SK-N-SH treated with all-trans-retinoic acid at 6 μM for 48 hours (cell line): ENCODE measurements around the gene RMDN2.

Source experiments
- ATAC-seq: fragments of 200-7000 bp; cut with Tn5 transposase; 3 replicates; pipeline ENCODE4 v1.9.1; 2020; ENCODE audit warnings: mild to moderate bottlenecking, moderate library complexity
- BACH2 ChIP-seq: fragments of 250-450 bp; sonication (Bioruptor Pico); IDR thresholded peaks from 2 replicates; pipeline ENCODE4 v1.9.0; 2021; ENCODE audit warnings: mild to moderate bottlenecking, borderline replicate concordance
- CSDC2 ChIP-seq: fragments of 250-450 bp; sonication (Bioruptor Pico); IDR thresholded peaks from 2 replicates; pipeline ENCODE4 v1.5.0; 2020; ENCODE audit warnings: mild to moderate bottlenecking, moderate library complexity
- ESRRG ChIP-seq: fragments of 250-450 bp; sonication (Bioruptor Pico); IDR thresholded peaks from 2 replicates; pipeline ENCODE4 v1.6.1; 2021; ENCODE audit warnings: mild to moderate bottlenecking
- GLIS3 ChIP-seq: fragments of 250-450 bp; sonication (Bioruptor Pico); IDR thresholded peaks from 2 replicates; pipeline ENCODE4 v1.5.0; 2020; ENCODE audit warnings: mild to moderate bottlenecking, moderate library complexity
- ISL1 ChIP-seq: fragments of 250-450 bp; sonication (Bioruptor Pico); IDR thresholded peaks from 2 replicates; pipeline ENCODE4 v2.1.2; 2022; ENCODE audit warnings: mild to moderate bottlenecking, moderate library complexity
- PPARA ChIP-seq: fragments of 250-450 bp; sonication (Bioruptor Pico); IDR thresholded peaks from 2 replicates; pipeline ENCODE4 v1.5.0; 2020; ENCODE audit warnings: mild to moderate bottlenecking, borderline replicate concordance
- RARB ChIP-seq: fragments of 250-450 bp; sonication (Bioruptor Pico); IDR thresholded peaks from 2 replicates; pipeline ENCODE4 v1.8.0; 2021; ENCODE audit warnings: mild to moderate bottlenecking, moderate library complexity
- SNAI2 ChIP-seq: fragments of 250-450 bp; sonication (Bioruptor Pico); IDR thresholded peaks from 2 replicates; pipeline ENCODE4 v1.5.0; 2020; ENCODE audit warnings: mild to moderate bottlenecking, moderate library complexity
- TOX ChIP-seq: fragments of 250-450 bp; sonication (Bioruptor Pico); IDR thresholded peaks from 2 replicates; pipeline ENCODE4 v1.8.0; 2021; ENCODE audit warnings: mild to moderate bottlenecking, moderate library complexity, borderline replicate concordance
- ZC3H10 ChIP-seq: fragments of 250-450 bp; sonication (Bioruptor Pico); IDR thresholded peaks from 2 replicates; pipeline ENCODE4 v1.5.1; 2021; ENCODE audit warnings: mild to moderate bottlenecking, moderate library complexity
- ZFP3 ChIP-seq: fragments of 250-450 bp; sonication (Bioruptor Pico); IDR thresholded peaks from 2 replicates; pipeline ENCODE4 v1.5.0; 2020; ENCODE audit warnings: mild to moderate bottlenecking, moderate library complexity
- ZFP30 ChIP-seq: fragments of 450-650 bp; formaldehyde crosslinking; IDR thresholded peaks from 2 replicates; pipeline ENCODE4 v1.5.0; 2022; ENCODE audit warnings: mild to moderate bottlenecking, moderate library complexity
- ZNF565 ChIP-seq: fragments of 450-650 bp; formaldehyde crosslinking; conservative IDR thresholded peaks from 2 replicates; pipeline ENCODE4 v1.5.0; 2020; ENCODE audit warnings: low read depth, mild to moderate bottlenecking, moderate library complexity
- ZNF70 ChIP-seq: fragments of 450-650 bp; formaldehyde crosslinking; IDR thresholded peaks from 2 replicates; pipeline ENCODE4 v1.5.0; 2020; ENCODE audit warnings: mild to moderate bottlenecking, moderate library complexity
- TF ChIP-seq, protein P1 (sequence below): fragments of 250-450 bp; sonication (Bioruptor Pico); IDR thresholded peaks from 2 replicates; pipeline ENCODE4 v1.5.1; 2021; ENCODE audit warnings: mild to moderate bottlenecking, moderate library complexity
- TF ChIP-seq, protein P2 (sequence below): fragments of 250-450 bp; sonication (Bioruptor Pico); IDR thresholded peaks from 2 replicates; pipeline ENCODE4 v1.8.0; 2021; ENCODE audit warnings: low read depth, mild to moderate bottlenecking, moderate library complexity, borderline replicate concordance
- TF ChIP-seq, protein P3 (sequence below): fragments of 250-450 bp; sonication (Bioruptor Pico); IDR thresholded peaks from 2 replicates; pipeline ENCODE4 v1.8.0; 2020; ENCODE audit warnings: mild to moderate bottlenecking, moderate library complexity, borderline replicate concordance
- TF ChIP-seq, protein P4 (sequence below): fragments of 250-450 bp; sonication (Bioruptor Pico); IDR thresholded peaks from 2 replicates; pipeline ENCODE4 v1.5.0; 2020; ENCODE audit warnings: mild to moderate bottlenecking, moderate library complexity
- TF ChIP-seq, protein P5 (sequence below): fragments of 250-450 bp; sonication (Bioruptor Pico); IDR thresholded peaks from 2 replicates; pipeline ENCODE4 v1.5.1; 2020; ENCODE audit warnings: low read depth, mild to moderate bottlenecking, moderate library complexity

Gene RMDN2

DNA sequence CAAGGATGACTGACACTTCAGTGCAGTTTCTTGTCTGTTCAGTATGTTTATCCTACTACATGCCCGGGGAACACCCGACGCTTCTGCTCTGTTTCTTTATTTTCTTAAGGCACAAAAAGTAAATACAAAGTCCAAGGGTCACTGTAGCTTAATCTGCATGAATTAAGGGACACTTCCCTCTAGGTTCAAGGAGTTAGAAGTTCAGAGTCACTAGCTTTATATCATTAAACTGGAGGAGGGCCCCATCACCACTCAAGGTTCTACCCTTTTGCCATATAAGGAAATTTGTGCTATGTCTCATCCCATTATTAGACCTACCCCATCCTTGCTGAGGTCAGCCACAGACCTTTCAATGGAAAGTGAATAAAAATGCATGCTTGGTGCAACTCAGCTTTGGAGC is 27.6 kb upstream of the RMDN2 start:
- no peak for ATAC-seq

DNA sequence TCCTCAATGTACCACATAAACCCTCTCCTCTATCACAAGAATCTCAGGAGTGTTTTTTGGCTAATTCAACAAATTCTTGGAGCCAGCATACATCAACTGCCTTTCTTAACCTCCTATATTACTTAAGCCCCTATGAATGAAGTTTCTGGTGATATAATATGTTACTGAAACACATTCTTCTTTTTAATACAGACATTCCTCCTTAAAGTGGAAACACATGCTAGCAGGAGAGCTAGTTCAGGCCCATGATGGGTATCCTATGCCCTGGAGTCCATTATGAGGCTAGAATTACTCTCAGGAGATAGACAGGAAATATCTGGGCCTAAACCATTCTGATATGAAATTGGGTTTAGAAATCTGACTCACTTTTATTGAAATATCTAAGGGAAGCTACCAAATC is 26.6 kb upstream of the RMDN2 start:
- peak; percentile 85 for ATAC-seq
- TF ChIP-seq, protein P1, sequence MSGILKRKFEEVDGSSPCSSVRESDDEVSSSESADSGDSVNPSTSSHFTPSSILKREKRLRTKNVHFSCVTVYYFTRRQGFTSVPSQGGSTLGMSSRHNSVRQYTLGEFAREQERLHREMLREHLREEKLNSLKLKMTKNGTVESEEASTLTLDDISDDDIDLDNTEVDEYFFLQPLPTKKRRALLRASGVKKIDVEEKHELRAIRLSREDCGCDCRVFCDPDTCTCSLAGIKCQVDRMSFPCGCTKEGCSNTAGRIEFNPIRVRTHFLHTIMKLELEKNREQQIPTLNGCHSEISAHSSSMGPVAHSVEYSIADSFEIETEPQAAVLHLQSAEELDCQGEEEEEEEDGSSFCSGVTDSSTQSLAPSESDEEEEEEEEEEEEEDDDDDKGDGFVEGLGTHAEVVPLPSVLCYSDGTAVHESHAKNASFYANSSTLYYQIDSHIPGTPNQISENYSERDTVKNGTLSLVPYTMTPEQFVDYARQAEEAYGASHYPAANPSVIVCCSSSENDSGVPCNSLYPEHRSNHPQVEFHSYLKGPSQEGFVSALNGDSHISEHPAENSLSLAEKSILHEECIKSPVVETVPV = no peak
- TF ChIP-seq ISL1 (CRISPR knock-in tag) = peak; percentile 73

More for the DNA sequence above, 27.6 kb upstream of the RMDN2 start:
- TF ChIP-seq PPARA (CRISPR knock-in tag) = no peak
- TF ChIP-seq RARB (CRISPR knock-in tag) = no peak
- TF ChIP-seq ZFP30 (CRISPR knock-in tag) = no peak
- TF ChIP-seq BACH2 (CRISPR knock-in tag) = no peak
- TF ChIP-seq, protein P2, sequence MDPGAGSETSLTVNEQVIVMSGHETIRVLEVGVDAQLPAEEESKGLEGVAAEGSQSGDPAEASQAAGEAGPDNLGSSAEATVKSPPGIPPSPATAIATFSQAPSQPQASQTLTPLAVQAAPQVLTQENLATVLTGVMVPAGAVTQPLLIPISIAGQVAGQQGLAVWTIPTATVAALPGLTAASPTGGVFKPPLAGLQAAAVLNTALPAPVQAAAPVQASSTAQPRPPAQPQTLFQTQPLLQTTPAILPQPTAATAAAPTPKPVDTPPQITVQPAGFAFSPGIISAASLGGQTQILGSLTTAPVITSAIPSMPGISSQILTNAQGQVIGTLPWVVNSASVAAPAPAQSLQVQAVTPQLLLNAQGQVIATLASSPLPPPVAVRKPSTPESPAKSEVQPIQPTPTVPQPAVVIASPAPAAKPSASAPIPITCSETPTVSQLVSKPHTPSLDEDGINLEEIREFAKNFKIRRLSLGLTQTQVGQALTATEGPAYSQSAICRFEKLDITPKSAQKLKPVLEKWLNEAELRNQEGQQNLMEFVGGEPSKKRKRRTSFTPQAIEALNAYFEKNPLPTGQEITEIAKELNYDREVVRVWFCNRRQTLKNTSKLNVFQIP = no peak
- TF ChIP-seq GLIS3 (CRISPR knock-in tag) = no peak
- TF ChIP-seq ZNF70 = no peak
- TF ChIP-seq, protein P3, sequence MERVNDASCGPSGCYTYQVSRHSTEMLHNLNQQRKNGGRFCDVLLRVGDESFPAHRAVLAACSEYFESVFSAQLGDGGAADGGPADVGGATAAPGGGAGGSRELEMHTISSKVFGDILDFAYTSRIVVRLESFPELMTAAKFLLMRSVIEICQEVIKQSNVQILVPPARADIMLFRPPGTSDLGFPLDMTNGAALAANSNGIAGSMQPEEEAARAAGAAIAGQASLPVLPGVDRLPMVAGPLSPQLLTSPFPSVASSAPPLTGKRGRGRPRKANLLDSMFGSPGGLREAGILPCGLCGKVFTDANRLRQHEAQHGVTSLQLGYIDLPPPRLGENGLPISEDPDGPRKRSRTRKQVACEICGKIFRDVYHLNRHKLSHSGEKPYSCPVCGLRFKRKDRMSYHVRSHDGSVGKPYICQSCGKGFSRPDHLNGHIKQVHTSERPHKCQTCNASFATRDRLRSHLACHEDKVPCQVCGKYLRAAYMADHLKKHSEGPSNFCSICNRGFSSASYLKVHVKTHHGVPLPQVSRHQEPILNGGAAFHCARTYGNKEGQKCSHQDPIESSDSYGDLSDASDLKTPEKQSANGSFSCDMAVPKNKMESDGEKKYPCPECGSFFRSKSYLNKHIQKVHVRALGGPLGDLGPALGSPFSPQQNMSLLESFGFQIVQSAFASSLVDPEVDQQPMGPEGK = no peak
- TF ChIP-seq, protein P4, sequence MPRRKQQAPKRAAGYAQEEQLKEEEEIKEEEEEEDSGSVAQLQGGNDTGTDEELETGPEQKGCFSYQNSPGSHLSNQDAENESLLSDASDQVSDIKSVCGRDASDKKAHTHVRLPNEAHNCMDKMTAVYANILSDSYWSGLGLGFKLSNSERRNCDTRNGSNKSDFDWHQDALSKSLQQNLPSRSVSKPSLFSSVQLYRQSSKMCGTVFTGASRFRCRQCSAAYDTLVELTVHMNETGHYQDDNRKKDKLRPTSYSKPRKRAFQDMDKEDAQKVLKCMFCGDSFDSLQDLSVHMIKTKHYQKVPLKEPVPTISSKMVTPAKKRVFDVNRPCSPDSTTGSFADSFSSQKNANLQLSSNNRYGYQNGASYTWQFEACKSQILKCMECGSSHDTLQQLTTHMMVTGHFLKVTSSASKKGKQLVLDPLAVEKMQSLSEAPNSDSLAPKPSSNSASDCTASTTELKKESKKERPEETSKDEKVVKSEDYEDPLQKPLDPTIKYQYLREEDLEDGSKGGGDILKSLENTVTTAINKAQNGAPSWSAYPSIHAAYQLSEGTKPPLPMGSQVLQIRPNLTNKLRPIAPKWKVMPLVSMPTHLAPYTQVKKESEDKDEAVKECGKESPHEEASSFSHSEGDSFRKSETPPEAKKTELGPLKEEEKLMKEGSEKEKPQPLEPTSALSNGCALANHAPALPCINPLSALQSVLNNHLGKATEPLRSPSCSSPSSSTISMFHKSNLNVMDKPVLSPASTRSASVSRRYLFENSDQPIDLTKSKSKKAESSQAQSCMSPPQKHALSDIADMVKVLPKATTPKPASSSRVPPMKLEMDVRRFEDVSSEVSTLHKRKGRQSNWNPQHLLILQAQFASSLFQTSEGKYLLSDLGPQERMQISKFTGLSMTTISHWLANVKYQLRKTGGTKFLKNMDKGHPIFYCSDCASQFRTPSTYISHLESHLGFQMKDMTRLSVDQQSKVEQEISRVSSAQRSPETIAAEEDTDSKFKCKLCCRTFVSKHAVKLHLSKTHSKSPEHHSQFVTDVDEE (CRISPR knock-in tag) = no peak
- no peak for TF ChIP-seq ZFP3

DNA sequence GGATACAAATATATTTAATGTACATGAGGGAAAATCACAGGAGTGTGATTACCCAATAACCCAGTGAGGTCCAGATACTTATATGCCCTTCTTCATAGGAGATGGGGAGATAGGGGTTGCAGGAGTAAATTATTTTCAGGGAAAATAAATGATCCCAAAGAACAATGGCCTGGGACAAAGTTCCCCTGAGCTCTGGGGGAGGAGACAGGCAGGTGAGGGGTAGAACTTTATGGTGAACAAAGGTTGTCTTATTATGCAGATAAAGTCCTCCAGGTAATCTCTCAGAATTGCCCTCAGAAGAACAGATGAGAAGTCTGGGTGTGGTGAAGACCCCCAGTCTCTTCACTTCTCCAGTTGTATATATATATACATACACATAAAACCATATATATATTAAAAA is 22.1 kb upstream of the RMDN2 start:
- TF ChIP-seq TOX = no peak
- TF ChIP-seq, protein P2 = no peak
- TF ChIP-seq CSDC2 = no peak
- TF ChIP-seq RARB (CRISPR knock-in tag) = no peak
- no peak for TF ChIP-seq ZC3H10
- ATAC-seq = no peak

DNA sequence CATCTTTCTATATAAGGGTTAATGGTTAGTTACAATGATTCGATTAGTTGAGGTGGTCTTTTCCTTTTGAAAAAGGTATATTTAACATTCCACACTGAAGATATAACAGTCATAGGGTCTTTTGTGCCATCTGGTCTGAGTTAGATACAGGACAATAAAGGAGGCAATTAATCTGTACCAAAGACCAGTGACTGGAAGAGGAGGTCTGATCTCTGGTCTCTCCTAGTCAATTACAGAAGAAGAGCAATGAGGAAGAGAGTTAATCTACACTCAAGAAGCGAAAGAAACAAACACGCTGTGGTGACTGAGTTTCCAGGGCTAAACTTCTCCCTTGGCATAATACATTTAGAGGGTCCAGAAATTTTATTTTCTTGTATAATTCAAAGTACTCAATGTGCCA is 20.7 kb upstream of the RMDN2 start:
- no peak for TF ChIP-seq ZFP30 (CRISPR knock-in tag)
- TF ChIP-seq, protein P1 = no peak
- no peak for TF ChIP-seq ESRRG (CRISPR knock-in tag)
- TF ChIP-seq GLIS3 (CRISPR knock-in tag) = no peak
- TF ChIP-seq, protein P5, sequence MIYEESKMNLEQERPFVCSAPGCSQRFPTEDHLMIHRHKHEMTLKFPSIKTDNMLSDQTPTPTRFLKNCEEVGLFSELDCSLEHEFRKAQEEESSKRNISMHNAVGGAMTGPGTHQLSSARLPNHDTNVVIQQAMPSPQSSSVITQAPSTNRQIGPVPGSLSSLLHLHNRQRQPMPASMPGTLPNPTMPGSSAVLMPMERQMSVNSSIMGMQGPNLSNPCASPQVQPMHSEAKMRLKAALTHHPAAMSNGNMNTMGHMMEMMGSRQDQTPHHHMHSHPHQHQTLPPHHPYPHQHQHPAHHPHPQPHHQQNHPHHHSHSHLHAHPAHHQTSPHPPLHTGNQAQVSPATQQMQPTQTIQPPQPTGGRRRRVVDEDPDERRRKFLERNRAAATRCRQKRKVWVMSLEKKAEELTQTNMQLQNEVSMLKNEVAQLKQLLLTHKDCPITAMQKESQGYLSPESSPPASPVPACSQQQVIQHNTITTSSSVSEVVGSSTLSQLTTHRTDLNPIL = no peak
- TF ChIP-seq ZNF565 (CRISPR knock-in tag) = no peak
- no peak for TF ChIP-seq PPARA (CRISPR knock-in tag)
- no peak for TF ChIP-seq SNAI2 (CRISPR knock-in tag)
- TF ChIP-seq ZFP3 = no peak
- ATAC-seq = no peak
